GM12801 (cell line): ENCODE results near the gene MALSU1.

Experiments
- CTCF ChIP-seq: IDR thresholded peaks from one replicate; pipeline ENCODE4 v1.5.1; 2011; ENCODE audit warnings: control low read depth; ENCODE audit not compliant: insufficient read length; ENCODE audit errors: extremely low read depth

Gene MALSU1

GRCh38 chr7:23347682-23348180 is 48.6 kb downstream of the MALSU1 start:
- no peak for TF ChIP-seq CTCF

GRCh38 chr7:23349484-23350157 is 50.5 kb downstream of the MALSU1 start:
- no peak for TF ChIP-seq CTCF

- no peak for TF ChIP-seq CTCF
These were observed 51.3 kb downstream of the MALSU1 start for GRCh38 chr7:23350466-23350865.

GRCh38 chr7:23353172-23353571 is 54.0 kb downstream of the MALSU1 start:
- no peak for TF ChIP-seq CTCF

- TF ChIP-seq CTCF, result no peak
These were observed 57.0 kb downstream of the MALSU1 start for GRCh38 chr7:23356168-23356567.

GRCh38 chr7:23356726-23357125 is 57.6 kb downstream of the MALSU1 start:
- no peak for TF ChIP-seq CTCF

- TF ChIP-seq CTCF, result no peak
These were observed 58.3 kb downstream of the MALSU1 start for GRCh38 chr7:23357190-23358093.
